ENCODE measurements around the gene RPL21.

DNA sequence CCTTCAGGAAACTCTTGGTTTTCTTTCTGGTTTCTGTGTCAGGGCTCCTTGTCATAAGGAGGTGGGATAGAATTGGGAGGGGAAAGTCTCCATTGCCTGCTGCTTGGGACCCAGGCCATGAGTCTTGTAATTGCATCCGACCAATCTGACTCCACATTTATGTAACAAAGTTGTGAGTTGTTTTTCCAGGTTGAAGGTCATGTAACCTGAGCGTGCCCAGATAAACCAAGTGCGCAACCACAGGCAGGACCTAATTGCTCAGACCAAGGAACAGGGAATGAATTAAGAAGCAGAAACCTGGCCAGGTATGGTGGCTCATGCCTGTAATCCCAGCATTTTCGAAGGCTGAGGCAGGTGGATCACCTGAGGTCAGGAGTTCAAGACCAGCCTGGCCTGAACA, 37.0 kb downstream of the RPL21 start:
- TF ChIP-seq, protein P1, sequence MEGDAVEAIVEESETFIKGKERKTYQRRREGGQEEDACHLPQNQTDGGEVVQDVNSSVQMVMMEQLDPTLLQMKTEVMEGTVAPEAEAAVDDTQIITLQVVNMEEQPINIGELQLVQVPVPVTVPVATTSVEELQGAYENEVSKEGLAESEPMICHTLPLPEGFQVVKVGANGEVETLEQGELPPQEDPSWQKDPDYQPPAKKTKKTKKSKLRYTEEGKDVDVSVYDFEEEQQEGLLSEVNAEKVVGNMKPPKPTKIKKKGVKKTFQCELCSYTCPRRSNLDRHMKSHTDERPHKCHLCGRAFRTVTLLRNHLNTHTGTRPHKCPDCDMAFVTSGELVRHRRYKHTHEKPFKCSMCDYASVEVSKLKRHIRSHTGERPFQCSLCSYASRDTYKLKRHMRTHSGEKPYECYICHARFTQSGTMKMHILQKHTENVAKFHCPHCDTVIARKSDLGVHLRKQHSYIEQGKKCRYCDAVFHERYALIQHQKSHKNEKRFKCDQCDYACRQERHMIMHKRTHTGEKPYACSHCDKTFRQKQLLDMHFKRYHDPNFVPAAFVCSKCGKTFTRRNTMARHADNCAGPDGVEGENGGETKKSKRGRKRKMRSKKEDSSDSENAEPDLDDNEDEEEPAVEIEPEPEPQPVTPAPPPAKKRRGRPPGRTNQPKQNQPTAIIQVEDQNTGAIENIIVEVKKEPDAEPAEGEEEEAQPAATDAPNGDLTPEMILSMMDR (IDR thresholded peaks at IDR 0.05): no peak
- no peak for TF ChIP-seq POLR2A (IDR thresholded peaks at IDR 0.05)
